ENCODE data around the gene RPS6KA3.
A peak's percentile ranks its signal among the peaks of the same experiment; 100 is the strongest.

RPS6KA3 gene

DNA sequence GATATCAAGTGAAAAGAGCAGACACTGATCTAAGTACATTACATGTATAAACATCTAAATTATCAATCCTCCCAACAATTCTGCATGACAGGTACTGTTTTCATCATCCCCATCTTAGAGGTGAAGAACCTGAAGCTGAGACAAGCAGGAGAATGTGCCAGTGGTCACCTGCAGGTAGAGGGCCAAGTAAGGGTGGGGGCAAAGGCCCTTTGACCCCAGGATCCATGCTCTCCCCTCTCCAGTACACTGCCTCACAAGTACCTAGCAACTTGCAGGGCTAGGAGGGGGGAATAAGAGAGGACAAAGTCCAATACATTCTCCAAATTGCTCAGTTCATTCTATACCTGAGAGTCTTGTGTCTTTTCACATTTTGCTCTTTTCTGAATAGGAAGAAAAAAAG lies 141.7 kb downstream of the RPS6KA3 start:
- intact Hi-C loops (cut with DNase I) = no loop called here
- DNase-seq = no peak

DNA sequence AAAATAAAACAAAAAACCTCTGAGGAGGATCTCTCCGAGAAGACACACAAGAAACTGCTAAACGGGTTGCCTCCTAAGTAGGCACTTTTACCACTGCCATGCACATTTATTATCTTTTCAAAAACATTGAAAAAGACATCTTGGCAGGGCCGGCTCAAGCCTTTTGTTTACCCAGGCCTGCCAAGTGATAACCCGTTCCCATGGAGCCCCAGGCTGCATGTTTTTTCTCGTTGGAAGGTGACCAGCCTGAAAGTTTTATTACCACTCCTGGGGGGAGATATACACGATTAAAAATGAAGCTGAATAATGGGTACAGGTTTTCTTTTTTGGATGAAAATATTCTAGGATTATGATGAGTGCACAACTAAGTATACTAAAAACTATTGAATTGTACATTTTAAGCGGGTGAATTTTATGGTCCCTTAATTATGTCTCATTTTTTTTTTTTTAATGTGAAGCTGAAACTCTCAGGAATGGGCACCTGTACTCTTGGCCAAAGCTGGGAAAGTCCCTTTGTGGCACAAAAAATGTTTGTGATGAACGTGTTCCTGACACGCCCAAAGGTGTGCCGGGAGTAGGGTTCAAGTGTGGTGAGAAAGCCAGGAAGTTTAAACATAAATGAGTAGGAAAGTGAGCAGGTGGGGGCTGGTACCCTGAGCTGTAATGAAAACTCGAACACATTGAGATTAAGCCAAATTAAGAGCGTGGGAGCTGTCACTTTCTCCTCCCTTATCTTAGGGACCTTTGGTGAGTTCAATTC lies 148.5 kb downstream of the RPS6KA3 start:
- intact Hi-C loops (cut with DNase I) = no loop called here
- no peak for DNase-seq

DNA sequence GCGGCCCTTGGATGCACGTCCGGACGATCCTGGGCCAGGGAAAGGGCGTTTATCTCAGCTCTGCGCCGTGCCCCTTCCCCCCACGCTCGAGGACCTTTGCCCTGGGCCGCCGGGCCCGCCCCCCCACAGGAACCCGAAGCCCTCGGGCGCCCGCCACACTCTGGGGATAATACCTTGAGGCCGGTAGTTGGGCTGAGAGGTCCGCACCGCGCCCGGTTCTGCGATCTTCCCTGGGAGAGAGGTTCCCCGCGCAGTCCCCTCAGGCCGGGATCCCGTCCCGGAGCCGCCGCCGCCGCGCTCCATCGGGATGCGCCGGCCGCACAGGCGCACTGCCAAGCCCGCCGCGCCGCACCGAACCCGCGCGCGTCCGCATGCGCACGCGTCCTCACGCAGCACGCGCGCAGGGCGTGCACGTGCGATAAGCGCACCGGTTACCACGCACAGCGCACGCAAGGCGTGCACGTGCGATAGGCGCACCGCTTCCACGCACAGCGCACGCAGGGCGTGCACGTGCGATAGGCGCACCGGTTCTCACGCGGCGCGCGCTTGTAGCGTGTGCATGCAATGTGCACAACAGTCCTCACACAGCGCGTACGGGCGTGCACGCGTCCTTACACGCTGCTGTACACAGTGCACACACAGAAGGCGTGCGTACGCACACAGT lies 150.0 kb downstream of the RPS6KA3 start, which contains the start of gene MAP7D2:
MAP7D2 (minus strand) TSS at position 331 of the 664 bp plus-strand sequence; CDS start at position 303, 28 bp downstream.
- intact Hi-C loops (cut with DNase I) = no loop called here
- peak in 37 of 42 donors; percentile 5 to 67 (median 33) for DNase-seq

DNA sequence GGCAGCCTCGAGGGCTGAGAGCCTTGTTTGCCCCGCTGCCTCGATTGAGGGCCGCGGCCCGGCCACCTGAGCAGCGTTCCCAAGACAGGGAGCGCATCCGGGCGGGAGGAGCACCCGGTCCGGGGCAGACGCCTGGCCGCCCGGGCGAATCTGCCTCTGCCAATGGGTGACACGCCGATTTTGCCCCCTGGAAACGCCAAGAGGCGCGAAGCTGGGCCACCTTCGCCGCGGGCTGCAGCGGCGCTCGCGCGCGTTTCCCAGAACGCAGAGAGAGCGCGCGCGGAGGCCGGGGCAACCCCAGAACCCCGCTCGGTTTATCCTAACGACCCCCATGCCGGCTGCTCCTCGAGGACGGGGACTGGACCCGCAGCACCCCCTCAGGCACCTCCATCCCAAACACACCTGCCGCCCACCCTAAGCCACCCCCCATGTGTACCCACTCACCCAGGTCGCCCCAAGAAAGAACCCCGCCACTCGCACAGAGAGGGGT lies 150.6 kb downstream of the RPS6KA3 start:
- intact Hi-C loops (cut with DNase I) = no loop called here
- DNase-seq = peak in 12 of 42 donors; percentile 0 to 34 (median 16)

DNA sequence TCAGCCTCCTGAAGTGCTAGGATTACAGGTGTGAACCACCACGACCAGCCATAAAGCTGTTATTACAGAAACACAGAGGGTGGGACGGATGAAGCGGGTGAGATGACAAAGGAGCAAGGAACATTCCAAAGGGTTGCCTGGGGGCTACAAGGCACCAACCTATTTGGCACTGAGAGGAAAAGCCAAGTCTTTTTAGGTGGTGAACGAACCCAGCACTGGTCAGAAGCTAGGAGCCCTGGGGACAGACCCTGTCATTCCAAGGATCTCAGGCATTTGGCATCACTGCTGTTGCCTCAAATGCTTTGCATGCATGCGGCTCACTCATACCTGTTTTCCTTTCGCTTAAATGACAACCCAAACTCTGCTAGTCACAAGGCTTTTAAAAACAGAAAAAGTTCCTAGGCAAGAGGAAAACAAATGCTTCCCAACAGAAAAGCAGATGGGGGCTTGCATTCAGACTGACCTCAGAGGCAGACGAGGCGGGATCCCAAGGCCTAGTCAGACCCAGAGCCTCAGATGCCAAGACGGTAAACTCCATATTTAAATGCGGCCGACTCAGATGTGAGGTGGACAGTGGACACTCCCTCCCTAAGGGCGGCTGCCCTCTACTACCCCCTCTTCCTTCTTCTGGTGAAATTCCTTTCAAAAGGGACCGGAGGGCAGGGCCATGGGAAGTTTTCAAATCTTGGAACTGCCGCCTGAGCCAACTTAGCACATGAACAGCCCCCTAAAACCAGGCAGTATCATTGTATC lies 154.5 kb downstream of the RPS6KA3 start:
- no peak for DNase-seq
- intact Hi-C loops (cut with DNase I) = no loop called here

DNA sequence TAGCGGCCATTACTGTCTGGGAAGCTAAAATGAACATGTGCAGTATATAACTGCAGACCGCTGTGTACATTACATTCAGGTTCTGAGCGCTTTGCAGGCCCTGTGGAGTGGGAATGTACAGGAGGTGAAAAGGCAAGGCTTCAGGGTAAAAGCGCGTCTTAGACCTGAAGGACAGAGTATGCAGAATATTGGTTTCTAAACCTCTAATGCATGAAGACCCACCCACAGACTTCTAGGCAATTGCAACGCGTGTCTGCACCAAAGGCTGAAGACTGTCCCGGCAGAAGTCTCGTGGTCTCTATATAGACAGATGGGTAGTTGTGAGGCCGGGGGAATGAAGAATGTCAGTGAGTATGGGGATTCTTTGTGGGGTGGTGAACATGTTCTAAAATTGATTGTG lies 155.4 kb downstream of the RPS6KA3 start:
- DNase-seq = no peak
- intact Hi-C loops (cut with DNase I) = no loop called here

DNA sequence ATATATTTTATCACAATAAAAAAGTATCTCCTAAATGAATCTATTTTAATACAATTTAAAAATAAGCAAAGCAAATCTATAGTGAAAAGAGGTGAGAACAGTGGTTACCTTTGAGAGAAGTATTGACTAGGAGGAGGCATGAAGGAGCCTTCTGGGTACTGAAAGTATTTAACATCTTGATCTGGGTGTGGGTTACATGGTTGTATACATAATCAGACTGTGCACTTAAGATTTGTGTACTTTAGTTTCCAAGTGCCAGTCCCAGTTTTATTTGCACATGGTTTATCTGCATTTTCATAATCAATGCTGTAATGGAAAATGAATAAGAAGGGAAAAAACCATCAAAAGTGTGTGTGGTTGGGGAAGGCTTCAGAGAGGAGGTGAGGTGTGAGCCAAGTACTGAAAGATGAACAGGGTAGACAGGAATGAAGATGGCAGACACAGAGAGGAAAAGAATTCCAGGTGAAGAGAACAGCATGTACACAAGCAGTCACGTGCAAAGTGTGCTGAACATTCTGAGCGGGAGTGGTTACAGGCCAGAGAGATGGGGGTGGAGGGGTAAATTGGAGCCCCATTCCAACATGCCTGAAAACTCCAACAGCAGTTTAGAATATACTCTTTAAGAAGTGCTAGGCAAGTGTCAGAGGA lies 164.7 kb downstream of the RPS6KA3 start:
- DNase-seq = no peak

More for the DNA sequence above, 164.7 kb downstream of the RPS6KA3 start:
- intact Hi-C loops (cut with DNase I) = no loop called here
